Measurements from ENCODE around the gene TIMP2. TPM values are rescaled to one million over a fixed set of nuclear protein-coding genes. Genes with fewer than 3 reads are reported as not detected.

TIMP2 gene
- total and polyA plus RNA-seq, 11 donors: 25.1 to 201 (median 88.3) TPM

- 70 to 73% (median 71%) methylated on average over 11 of the region's 11 CpGs for WGBS, 4 donors
- Histone ChIP-seq H3K27ac (peak overlapping the region in 2 of 12 donors; percentile 7 to 86), H3K36me3 (peaks cover 0 to 7% (median 0%) of the 10 kb centered on the region in 9 donors), H3K4me3 (no peak overlapping the region), H3K27me3 (no peaks in the 10 kb centered on the region), H3K9me3 (no peaks in the 10 kb centered on the region), H3K4me1 (peaks cover 3 to 57% (median 21%) of the 10 kb centered on the region in 12 donors)
- DNase-seq: peak in 1 of 5 donors; percentile 51
- intact Hi-C loops (cut with DNase I): no loop called here
- ATAC-seq: peak in 3 of 4 donors; percentile 35 to 80 (median 79)
- no peak for TF ChIP-seq POLR2A (IDR thresholded peaks at IDR 0.05)
- TF ChIP-seq, protein P1, sequence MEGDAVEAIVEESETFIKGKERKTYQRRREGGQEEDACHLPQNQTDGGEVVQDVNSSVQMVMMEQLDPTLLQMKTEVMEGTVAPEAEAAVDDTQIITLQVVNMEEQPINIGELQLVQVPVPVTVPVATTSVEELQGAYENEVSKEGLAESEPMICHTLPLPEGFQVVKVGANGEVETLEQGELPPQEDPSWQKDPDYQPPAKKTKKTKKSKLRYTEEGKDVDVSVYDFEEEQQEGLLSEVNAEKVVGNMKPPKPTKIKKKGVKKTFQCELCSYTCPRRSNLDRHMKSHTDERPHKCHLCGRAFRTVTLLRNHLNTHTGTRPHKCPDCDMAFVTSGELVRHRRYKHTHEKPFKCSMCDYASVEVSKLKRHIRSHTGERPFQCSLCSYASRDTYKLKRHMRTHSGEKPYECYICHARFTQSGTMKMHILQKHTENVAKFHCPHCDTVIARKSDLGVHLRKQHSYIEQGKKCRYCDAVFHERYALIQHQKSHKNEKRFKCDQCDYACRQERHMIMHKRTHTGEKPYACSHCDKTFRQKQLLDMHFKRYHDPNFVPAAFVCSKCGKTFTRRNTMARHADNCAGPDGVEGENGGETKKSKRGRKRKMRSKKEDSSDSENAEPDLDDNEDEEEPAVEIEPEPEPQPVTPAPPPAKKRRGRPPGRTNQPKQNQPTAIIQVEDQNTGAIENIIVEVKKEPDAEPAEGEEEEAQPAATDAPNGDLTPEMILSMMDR (IDR thresholded peaks at IDR 0.05): no peak
Measured at GRCh38 chr17:78910497-78911284, 14.5 kb downstream of the TIMP2 start.

DNA sequence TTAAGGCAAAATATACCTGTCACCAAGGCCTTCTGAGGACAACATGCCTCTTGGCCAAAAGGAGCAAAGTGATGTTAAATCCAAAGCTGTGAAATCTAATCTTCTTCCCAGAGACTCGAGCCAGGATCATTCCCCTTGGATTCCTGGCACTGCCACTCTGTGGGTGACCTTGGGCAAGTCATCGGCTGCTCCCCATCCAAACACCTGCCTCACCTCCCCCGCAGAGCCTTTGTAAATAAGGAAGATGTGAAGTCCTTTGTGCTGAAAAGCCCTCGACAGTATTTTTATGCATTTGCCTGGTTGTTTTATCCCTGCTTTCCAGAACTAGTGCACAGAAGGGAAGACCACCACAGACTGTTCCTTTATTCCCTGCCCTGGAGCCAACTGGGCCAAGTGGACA lies 16.8 kb downstream of the TIMP2 start:
- no peak for TF ChIP-seq POLR2A (IDR thresholded peaks at IDR 0.05)
- Histone ChIP-seq H3K36me3 (peaks cover 0 to 11% (median 0%) of the 10 kb centered on the region in 9 donors), H3K27ac (no peak overlapping the region), H3K9me3 (no peaks in the 10 kb centered on the region), H3K4me3 (no peak overlapping the region), H3K27me3 (no peaks in the 10 kb centered on the region), H3K4me1 (peaks cover 0 to 44% (median 13%) of the 10 kb centered on the region in 12 donors)
- intact Hi-C loops (cut with DNase I): no loop called here
- no peak for DNase-seq
- 41 to 57% (median 45%) methylated on average over 4 of the region's 4 CpGs for WGBS, 4 donors
- peak in 1 of 4 donors; percentile 39 for ATAC-seq

DNA sequence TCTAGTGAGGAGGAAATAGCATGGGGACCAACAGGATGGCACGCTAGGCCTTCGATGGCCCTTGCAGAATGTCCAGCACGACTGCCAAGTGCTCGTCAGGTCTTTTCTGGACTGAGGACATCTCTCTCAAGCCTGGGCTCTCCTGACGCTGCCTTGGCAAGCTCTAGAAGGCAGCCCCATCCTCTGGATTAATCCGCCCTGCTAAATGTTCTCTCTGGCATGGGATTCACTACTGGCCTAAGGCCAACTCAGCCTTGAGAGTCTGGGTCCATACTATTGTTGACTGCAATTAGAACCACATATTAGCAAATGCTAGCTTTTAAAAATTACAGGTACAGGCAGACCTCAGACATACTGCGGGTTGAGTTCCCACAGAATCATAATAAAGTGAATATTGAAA lies 19.6 kb downstream of the TIMP2 start:
- intact Hi-C loops (cut with DNase I): no loop called here
- Histone ChIP-seq H3K4me3 (no peak overlapping the region), H3K4me1 (peaks cover 0 to 38% (median 17%) of the 10 kb centered on the region in 12 donors), H3K9me3 (no peaks in the 10 kb centered on the region), H3K36me3 (peaks cover 0 to 28% (median 7%) of the 10 kb centered on the region in 9 donors), H3K27ac (no peak overlapping the region), H3K27me3 (no peaks in the 10 kb centered on the region)
- ATAC-seq (no peak), DNase-seq (no peak)
- 69 to 80% (median 76%) methylated on average over 7 of the region's 7 CpGs for WGBS, 4 donors
- no peak for TF ChIP-seq POLR2A (IDR thresholded peaks at IDR 0.05)
- TF ChIP-seq, protein P1 (IDR thresholded peaks at IDR 0.05): no peak

DNA sequence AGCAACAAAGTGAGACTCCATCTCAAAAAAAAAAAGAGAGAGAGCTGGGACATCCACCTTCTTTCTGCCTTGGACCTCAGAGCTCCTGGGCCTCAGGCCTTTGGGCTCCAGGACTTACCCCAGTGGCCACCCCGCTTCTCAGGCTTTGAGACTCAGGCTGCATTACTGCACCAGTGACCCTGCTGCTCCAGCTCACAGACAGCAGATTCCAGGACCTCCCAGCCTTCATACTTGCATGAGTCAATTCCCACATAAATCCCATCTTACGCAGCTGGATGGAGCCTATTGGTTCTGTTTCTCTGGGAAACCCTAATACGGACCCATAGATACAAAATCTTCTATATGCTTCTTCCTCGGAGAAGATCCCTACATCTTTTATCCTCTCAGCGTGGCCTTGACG lies 20.1 kb downstream of the TIMP2 start:
- WGBS, 4 donors: 86 to 96% (median 86%) methylated on average over 6 of the region's 6 CpGs
- intact Hi-C loops (cut with DNase I): no loop called here
- Histone ChIP-seq H3K4me3 (no peak overlapping the region), H3K9me3 (no peaks in the 10 kb centered on the region), H3K36me3 (peaks cover 0 to 30% (median 8%) of the 10 kb centered on the region in 9 donors), H3K27me3 (no peaks in the 10 kb centered on the region), H3K27ac (no peak overlapping the region), H3K4me1 (peaks cover 0 to 36% (median 17%) of the 10 kb centered on the region in 12 donors)
- DNase-seq (no peak), ATAC-seq (no peak)
- TF ChIP-seq POLR2A (IDR thresholded peaks at IDR 0.05): no peak
- TF ChIP-seq, protein P1 (IDR thresholded peaks at IDR 0.05): no peak

Data from heart left ventricle (tissue), 16 donors.